WTC11 (cell line): ENCODE measurements around the gene SMPDL3A. TPM values are rescaled to one million over a fixed set of nuclear protein-coding genes. Genes with fewer than 3 reads are reported as not detected.

ENCODE experiments used
- ATAC-seq: fragments of 200-7000 bp; cut with Tn5 transposase; 2 replicates; pipeline ENCODE4 v1.10.0; 2021; ENCODE audit warnings: mild to moderate bottlenecking, moderate library complexity
- CTCF ChIA-PET: fragments of 300-600 bp; sonication (Branson Sonifier 250); formaldehyde crosslinking; loops from one replicate; lab custom pipeline; 2021; ENCODE audit warnings: antibody characterized with exemption; lab: Charles Lee
- POLR2A ChIA-PET: fragments of 350-600 bp; sonication (Branson Sonifier 250); formaldehyde crosslinking; loops from one replicate; lab custom pipeline; 2021; ENCODE audit warnings: antibody characterized with exemption; lab: Charles Lee
- DNase-seq: peaks from one replicate; pipeline ENCODE4 v3.0.0; 2021; ENCODE audit warnings: low spot score
- H3K27ac Mint-ChIP-seq: 2 replicates; pipeline ENCODE4 v1.8.0; 2021; ENCODE audit warnings: mixed read lengths
- H3K27me3 Mint-ChIP-seq: 2 replicates; pipeline ENCODE4 v1.8.0; 2021; ENCODE audit warnings: low read depth, mild to moderate bottlenecking, moderate library complexity, mixed read lengths
- H3K36me3 Mint-ChIP-seq: 2 replicates; pipeline ENCODE4 v1.8.0; 2021; ENCODE audit warnings: mixed read lengths
- H3K4me1 Mint-ChIP-seq: 2 replicates; pipeline ENCODE4 v1.8.0; 2022; ENCODE audit warnings: mixed read lengths
- H3K4me3 Mint-ChIP-seq: 2 replicates; pipeline ENCODE4 v1.8.0; 2021; ENCODE audit warnings: mild to moderate bottlenecking, moderate library complexity, mixed read lengths
- H3K9me3 Mint-ChIP-seq: 2 replicates; pipeline ENCODE4 v1.8.0; 2021; ENCODE audit warnings: mixed read lengths
- ATF1 ChIP-seq: sonication (generic); formaldehyde crosslinking; IDR thresholded peaks from 2 replicates; pipeline ENCODE4 v1.8.1; 2023; ENCODE audit warnings: mild to moderate bottlenecking, moderate library complexity, missing genetic modification reagents
- GTF2I ChIP-seq: fragments of 250-450 bp; sonication (Bioruptor Pico); conservative IDR thresholded peaks from 2 replicates; pipeline ENCODE4 v1.4.0; 2021; ENCODE audit warnings: mild to moderate bottlenecking
- JUN ChIP-seq: sonication (generic); formaldehyde crosslinking; IDR thresholded peaks from 2 replicates; pipeline ENCODE4 v1.8.0; 2023; ENCODE audit warnings: mild to moderate bottlenecking, missing genetic modification reagents
- MXD4 ChIP-seq: fragments of 250-450 bp; sonication (Bioruptor Pico); IDR thresholded peaks from 2 replicates; pipeline ENCODE4 v1.8.0; 2021; ENCODE audit warnings: mild to moderate bottlenecking, moderate library complexity, borderline replicate concordance
- NFE2L1 ChIP-seq: sonication (generic); formaldehyde crosslinking; IDR thresholded peaks from 2 replicates; pipeline ENCODE4 v1.8.1; 2023; ENCODE audit warnings: missing genetic modification reagents
- NR2C2 ChIP-seq: sonication (generic); formaldehyde crosslinking; IDR thresholded peaks from 2 replicates; pipeline ENCODE4 v1.8.0; 2022; ENCODE audit warnings: mild to moderate bottlenecking, missing genetic modification reagents
- ZNF121 ChIP-seq: sonication (generic); formaldehyde crosslinking; IDR thresholded peaks from 2 replicates; pipeline ENCODE4 v1.8.0; 2023; ENCODE audit warnings: missing genetic modification reagents
- ZNF138 ChIP-seq: sonication (generic); formaldehyde crosslinking; conservative IDR thresholded peaks from 2 replicates; pipeline ENCODE4 v1.8.1; 2022; ENCODE audit warnings: mild to moderate bottlenecking, moderate library complexity, missing genetic modification reagents
- ZNF219 ChIP-seq: sonication (generic); formaldehyde crosslinking; IDR thresholded peaks from 2 replicates; pipeline ENCODE4 v1.8.0; 2023; ENCODE audit warnings: missing genetic modification reagents, mild to moderate bottlenecking, borderline replicate concordance
- ZNF263 ChIP-seq: sonication (generic); formaldehyde crosslinking; IDR thresholded peaks from 2 replicates; pipeline ENCODE4 v1.8.1; 2022; ENCODE audit warnings: low read depth, mild to moderate bottlenecking, moderate library complexity, missing genetic modification reagents
- ZNF317 ChIP-seq: sonication (generic); formaldehyde crosslinking; IDR thresholded peaks from 2 replicates; pipeline ENCODE4 v1.8.1; 2023; ENCODE audit warnings: low read depth, mild to moderate bottlenecking, moderate library complexity, missing genetic modification reagents, borderline replicate concordance
- ZNF396 ChIP-seq: fragments of 250-450 bp; sonication (Bioruptor Pico); IDR thresholded peaks from 2 replicates; pipeline ENCODE4 v1.8.0; 2021; ENCODE audit warnings: mild to moderate bottlenecking, moderate library complexity, borderline replicate concordance
- total RNA-seq: library from RNA; stranded (reverse); gene quantifications from 3 replicates; pipeline ENCODE4 v1.2.3, GENCODE V29; 2021
- TF ChIP-seq, protein P1 (sequence below): fragments of 250-450 bp; sonication (Bioruptor Pico); IDR thresholded peaks from 2 replicates; pipeline ENCODE4 v2.1.2; 2022; ENCODE audit warnings: mild to moderate bottlenecking, moderate library complexity
- TF ChIP-seq, protein P2 (sequence below): fragments of 200-600 bp; IDR thresholded peaks from 2 replicates; pipeline ENCODE4 v1.8.0; 2022; ENCODE audit warnings: antibody characterized with exemption
- TF ChIP-seq, protein P3 (sequence below): sonication (generic); formaldehyde crosslinking; conservative IDR thresholded peaks from 2 replicates; pipeline ENCODE4 v1.8.1; 2022; ENCODE audit warnings: mild to moderate bottlenecking, missing genetic modification reagents
- TF ChIP-seq, protein P4 (sequence below): sonication (generic); formaldehyde crosslinking; IDR thresholded peaks from 2 replicates; pipeline ENCODE4 v1.8.1; 2022; ENCODE audit warnings: low read depth, missing genetic modification reagents, borderline replicate concordance
- TF ChIP-seq, protein P5 (sequence below): sonication (generic); formaldehyde crosslinking; IDR thresholded peaks from 2 replicates; pipeline ENCODE4 v1.8.1; 2023; ENCODE audit warnings: mild to moderate bottlenecking, missing genetic modification reagents, borderline replicate concordance

Gene SMPDL3A
- total RNA-seq, 1 experiment from 2014 or later, result 2.1 TPM

DNA sequence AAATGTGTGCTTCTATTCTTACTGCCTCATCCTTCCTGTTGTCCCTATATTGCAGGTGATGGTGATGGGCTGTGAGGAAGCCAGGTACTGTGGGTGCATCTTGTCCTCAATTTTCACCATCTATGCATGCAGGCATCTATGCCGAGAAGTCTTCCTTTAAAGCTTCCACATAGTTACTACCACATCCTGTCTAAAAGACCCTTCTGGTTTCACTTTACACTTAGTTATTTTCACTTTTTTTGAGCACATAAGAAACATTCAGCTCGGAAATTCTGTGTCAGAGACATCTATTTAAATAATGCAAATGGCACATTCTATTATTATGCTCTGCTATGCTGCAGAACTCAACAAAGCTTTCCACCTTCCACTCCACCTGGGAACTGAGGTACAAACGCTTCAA is 37.7 kb upstream of the SMPDL3A start:
- H3K4me3 Mint-ChIP-seq, result no peak overlapping the region
- H3K4me1 Mint-ChIP-seq, result peaks cover 37% of the 10 kb centered on the region
- peaks cover 34% of the 10 kb centered on the region for H3K9me3 Mint-ChIP-seq
- CTCF ChIA-PET, result interaction anchor here (1.2 to 1.4 kb wide), 2 partner anchors 38 to 87 kb away, joined by 3 read pairs; no protein-coding TSS in a partner anchor
- no peak for DNase-seq
- H3K27me3 Mint-ChIP-seq, result peaks cover 93% of the 10 kb centered on the region
- no peak overlapping the region for H3K27ac Mint-ChIP-seq
- POLR2A ChIA-PET, result no interaction called here
- ATAC-seq, result no peak
- TF ChIP-seq JUN (CRISPR knock-in tag) (no peak), NR2C2 (CRISPR knock-in tag) (no peak), ZNF219 (no peak), ZNF138 (CRISPR knock-in tag) (no peak), ZNF121 (no peak), ZNF396 (no peak), NFE2L1 (CRISPR knock-in tag) (no peak), ZNF263 (CRISPR knock-in tag) (no peak), GTF2I (no peak), ATF1 (CRISPR knock-in tag) (no peak), ZNF317 (CRISPR knock-in tag) (no peak)
- TF ChIP-seq, protein P1, sequence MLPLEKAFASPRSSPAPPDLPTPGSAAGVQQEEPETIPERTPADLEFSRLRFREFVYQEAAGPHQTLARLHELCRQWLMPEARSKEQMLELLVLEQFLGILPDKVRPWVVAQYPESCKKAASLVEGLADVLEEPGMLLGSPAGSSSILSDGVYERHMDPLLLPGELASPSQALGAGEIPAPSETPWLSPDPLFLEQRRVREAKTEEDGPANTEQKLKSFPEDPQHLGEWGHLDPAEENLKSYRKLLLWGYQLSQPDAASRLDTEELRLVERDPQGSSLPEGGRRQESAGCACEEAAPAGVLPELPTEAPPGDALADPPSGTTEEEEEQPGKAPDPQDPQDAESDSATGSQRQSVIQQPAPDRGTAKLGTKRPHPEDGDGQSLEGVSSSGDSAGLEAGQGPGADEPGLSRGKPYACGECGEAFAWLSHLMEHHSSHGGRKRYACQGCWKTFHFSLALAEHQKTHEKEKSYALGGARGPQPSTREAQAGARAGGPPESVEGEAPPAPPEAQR (CRISPR knock-in tag), result no peak
- TF ChIP-seq, protein P2, sequence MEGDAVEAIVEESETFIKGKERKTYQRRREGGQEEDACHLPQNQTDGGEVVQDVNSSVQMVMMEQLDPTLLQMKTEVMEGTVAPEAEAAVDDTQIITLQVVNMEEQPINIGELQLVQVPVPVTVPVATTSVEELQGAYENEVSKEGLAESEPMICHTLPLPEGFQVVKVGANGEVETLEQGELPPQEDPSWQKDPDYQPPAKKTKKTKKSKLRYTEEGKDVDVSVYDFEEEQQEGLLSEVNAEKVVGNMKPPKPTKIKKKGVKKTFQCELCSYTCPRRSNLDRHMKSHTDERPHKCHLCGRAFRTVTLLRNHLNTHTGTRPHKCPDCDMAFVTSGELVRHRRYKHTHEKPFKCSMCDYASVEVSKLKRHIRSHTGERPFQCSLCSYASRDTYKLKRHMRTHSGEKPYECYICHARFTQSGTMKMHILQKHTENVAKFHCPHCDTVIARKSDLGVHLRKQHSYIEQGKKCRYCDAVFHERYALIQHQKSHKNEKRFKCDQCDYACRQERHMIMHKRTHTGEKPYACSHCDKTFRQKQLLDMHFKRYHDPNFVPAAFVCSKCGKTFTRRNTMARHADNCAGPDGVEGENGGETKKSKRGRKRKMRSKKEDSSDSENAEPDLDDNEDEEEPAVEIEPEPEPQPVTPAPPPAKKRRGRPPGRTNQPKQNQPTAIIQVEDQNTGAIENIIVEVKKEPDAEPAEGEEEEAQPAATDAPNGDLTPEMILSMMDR, result no peak
- TF ChIP-seq, protein P3, sequence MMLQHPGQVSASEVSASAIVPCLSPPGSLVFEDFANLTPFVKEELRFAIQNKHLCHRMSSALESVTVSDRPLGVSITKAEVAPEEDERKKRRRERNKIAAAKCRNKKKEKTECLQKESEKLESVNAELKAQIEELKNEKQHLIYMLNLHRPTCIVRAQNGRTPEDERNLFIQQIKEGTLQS (CRISPR knock-in tag), result no peak
- TF ChIP-seq, protein P4, sequence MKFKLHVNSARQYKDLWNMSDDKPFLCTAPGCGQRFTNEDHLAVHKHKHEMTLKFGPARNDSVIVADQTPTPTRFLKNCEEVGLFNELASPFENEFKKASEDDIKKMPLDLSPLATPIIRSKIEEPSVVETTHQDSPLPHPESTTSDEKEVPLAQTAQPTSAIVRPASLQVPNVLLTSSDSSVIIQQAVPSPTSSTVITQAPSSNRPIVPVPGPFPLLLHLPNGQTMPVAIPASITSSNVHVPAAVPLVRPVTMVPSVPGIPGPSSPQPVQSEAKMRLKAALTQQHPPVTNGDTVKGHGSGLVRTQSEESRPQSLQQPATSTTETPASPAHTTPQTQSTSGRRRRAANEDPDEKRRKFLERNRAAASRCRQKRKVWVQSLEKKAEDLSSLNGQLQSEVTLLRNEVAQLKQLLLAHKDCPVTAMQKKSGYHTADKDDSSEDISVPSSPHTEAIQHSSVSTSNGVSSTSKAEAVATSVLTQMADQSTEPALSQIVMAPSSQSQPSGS (CRISPR knock-in tag), result no peak
- TF ChIP-seq, protein P5, sequence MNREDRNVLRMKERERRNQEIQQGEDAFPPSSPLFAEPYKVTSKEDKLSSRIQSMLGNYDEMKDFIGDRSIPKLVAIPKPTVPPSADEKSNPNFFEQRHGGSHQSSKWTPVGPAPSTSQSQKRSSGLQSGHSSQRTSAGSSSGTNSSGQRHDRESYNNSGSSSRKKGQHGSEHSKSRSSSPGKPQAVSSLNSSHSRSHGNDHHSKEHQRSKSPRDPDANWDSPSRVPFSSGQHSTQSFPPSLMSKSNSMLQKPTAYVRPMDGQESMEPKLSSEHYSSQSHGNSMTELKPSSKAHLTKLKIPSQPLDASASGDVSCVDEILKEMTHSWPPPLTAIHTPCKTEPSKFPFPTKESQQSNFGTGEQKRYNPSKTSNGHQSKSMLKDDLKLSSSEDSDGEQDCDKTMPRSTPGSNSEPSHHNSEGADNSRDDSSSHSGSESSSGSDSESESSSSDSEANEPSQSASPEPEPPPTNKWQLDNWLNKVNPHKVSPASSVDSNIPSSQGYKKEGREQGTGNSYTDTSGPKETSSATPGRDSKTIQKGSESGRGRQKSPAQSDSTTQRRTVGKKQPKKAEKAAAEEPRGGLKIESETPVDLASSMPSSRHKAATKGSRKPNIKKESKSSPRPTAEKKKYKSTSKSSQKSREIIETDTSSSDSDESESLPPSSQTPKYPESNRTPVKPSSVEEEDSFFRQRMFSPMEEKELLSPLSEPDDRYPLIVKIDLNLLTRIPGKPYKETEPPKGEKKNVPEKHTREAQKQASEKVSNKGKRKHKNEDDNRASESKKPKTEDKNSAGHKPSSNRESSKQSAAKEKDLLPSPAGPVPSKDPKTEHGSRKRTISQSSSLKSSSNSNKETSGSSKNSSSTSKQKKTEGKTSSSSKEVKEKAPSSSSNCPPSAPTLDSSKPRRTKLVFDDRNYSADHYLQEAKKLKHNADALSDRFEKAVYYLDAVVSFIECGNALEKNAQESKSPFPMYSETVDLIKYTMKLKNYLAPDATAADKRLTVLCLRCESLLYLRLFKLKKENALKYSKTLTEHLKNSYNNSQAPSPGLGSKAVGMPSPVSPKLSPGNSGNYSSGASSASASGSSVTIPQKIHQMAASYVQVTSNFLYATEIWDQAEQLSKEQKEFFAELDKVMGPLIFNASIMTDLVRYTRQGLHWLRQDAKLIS (CRISPR knock-in tag), result no peak
- TF ChIP-seq, all 79 proteins: peak for 0
- peaks cover 21% of the 10 kb centered on the region for H3K36me3 Mint-ChIP-seq

DNA sequence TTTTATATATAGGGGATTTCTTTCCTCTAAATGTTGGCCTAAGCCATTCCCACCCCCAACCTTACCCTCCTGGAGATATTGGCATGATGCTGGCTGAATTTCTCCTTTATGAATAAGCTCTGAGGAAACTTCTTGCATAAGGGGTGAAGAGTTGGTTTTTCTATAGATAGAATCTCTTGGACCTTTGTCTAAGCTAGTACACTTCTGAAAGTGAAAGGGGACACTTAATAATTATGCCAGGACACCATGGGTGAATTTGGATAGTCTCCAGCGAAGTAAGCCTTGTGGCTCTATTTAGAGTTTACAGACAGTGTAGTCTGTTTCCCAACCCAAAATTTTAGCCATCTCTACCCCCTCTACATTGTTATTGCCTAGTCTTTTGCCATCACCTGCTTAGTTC is 36.6 kb upstream of the SMPDL3A start:
- no peak overlapping the region for H3K27ac Mint-ChIP-seq
- H3K27me3 Mint-ChIP-seq, result peaks cover 93% of the 10 kb centered on the region
- POLR2A ChIA-PET, result no interaction called here

More for the DNA sequence above, 36.6 kb upstream of the SMPDL3A start:
- no peak for TF ChIP-seq MXD4
- TF ChIP-seq, protein P5 (CRISPR knock-in tag), result no peak
- H3K4me3 Mint-ChIP-seq, result no peak overlapping the region
- ATAC-seq, result no peak
- peaks cover 31% of the 10 kb centered on the region for H3K9me3 Mint-ChIP-seq
- no peak for DNase-seq
- peaks cover 21% of the 10 kb centered on the region for H3K36me3 Mint-ChIP-seq
- CTCF ChIA-PET, result interaction anchor here (1.4 to 1.6 kb wide), 3 partner anchors 37 to 117 kb away, joined by 3 read pairs; no protein-coding TSS in a partner anchor
- H3K4me1 Mint-ChIP-seq, result peaks cover 41% of the 10 kb centered on the region
